Kidney glomerular epithelial cell (primary cell): ENCODE data around the gene PRRC1.

ENCODE experiments used
- DNase-seq: peaks from one replicate; lab custom pipeline; 2025; lab: John Stamatoyannopoulos, UW

Gene PRRC1

DNA sequence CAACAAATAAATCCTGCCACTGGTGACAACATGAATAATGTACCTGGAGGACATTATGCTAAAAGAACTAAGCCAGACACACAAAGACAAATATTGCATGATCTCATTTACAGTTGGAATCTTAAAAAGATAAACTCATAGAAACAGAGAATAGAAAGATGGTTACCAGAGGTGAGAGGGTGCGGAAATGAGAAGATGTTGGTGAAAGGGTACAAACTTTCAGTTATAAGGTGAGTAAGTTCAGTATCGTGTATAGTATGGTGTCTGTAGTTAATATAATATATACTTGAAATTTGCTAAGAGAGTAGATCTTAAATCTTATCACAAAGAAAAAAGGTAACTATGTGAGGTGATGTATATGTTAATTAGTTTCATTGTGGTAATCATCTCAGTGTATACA is 63.3 kb downstream of the PRRC1 start:
- DNase-seq = no peak

DNA sequence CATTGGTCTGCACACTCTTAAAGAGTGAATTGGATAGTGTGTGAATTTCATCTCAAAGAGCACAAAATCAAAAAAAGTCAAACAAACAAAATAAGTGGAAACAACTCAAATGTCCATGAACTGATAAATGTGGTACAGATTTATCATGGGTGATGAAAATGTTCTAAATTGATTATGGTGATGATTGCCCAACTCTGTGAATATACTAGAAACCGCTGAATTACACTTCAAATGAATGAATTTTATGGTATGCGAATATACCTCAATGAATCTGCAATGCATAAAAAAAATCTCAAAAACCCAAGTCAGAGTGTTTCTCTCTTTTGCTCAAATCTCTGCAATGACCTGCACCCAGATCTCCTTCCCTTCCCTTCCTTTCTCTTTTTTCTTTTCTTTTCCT is 64.0 kb downstream of the PRRC1 start:
- no peak for DNase-seq

DNA sequence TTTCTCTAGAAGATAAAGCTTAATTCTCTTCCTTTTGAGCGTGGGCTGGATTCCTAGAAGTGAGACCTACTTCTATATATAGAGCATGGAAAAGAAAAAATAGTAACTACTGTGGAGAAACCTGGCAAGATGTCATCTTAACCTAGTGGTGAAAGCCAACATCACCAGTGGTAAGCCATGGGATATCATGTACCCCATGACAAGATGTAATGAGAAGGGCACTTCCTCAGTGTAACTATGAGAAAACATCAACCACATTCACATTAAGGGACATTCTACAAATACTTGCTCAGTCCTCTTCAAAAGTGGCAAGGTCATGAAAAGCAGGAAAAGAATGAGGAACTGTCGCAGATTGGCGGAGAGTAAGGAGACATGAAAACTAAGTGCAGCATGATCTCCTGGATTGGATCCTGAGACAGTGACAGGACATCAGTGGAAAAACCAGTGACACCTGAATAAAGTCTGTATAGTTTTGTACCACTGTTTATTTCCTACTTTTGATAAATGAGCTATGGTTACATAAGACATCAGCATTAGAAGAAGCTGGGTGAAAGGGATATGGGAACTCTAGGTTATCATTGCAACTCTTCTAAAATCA is 65.4 kb downstream of the PRRC1 start:
- no peak for DNase-seq

DNA sequence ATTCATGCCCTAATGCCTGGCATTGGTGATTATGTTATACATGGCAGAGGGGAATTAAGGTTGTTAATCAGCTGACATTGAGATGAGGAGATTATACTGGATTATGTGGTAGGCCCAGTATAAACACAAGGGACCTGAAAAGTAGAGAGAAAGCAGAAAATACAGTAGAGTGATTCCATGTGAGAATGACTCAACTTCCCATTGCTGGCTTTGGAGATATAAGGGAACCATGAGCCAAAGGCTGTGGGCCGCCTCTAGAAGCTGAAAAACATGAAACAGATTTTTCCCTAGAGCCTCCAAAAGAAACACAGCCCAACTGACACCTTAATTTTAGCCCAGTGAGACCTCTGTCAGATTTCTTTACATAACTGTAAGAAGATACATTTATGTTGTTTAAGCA is 66.4 kb downstream of the PRRC1 start:
- no peak for DNase-seq

DNA sequence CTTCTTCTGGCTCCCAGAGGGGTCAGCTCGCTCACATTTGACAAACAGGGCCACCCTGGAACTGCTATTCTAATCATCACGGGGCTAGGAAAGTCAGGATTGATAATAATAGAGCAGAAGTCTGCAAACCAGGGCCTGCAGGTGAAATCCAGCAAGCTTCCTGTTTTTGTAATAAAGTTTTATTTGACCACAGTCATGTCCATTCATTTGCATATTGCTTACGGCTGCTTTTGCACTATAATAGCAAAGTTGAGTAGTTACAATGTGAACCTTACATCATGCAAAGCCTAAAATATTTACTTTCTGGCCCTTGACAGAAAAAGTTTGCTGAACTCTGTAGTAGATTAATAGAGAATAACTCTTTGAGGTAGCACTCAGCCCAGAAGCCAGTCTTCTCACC is 68.2 kb downstream of the PRRC1 start:
- no peak for DNase-seq

DNA sequence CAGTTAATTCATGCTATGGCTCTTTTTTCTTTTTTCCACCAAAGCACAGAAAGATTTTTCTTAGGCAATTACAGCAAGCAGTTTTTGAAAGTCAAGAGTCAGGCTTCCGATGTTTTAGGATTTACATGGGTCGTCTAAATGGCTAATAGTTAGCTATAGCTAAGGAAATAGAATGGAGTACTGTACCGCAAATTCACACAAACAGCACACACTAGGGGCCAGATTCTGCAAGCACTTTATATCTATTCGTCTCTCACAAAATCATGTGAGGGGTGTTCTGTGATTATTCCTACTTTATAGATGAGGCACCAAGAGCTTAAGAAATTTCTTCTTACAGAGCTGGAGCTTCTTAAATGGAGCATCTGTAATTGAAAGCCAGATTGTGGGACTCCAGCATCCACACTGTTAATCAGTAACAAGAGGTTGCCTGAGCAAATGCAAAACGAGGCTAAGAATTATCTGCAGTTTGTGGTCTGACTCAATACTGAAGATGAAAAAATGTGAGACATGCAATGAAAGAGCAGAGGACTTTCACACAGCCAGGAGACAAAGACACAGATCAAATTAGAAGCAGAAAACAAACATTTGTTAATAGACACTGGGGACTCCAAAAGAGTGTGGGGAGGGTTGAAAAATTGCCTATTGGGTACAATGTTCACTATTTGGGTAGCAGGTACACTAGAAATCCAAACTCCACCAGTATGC is 68.8 kb downstream of the PRRC1 start:
- DNase-seq = peak; percentile 86

DNA sequence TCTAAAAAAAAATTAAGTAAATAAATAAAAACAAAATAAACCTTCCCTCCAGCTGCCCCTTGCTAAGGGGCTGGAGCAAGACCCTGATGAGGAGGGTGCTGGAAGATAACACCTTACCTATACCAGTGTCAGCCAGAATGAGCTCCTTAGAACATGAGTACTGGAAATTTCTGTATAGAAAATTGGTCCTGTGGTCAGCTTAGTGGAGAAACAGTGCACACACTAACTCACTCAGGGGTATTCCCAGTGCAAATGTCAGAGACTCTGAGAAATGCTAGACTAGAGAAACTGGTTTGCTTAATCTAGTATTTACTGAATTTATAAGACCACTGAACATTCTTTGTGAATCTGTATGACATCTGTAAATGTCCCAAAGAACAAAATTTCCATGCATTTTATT is 69.4 kb downstream of the PRRC1 start:
- no peak for DNase-seq

DNA sequence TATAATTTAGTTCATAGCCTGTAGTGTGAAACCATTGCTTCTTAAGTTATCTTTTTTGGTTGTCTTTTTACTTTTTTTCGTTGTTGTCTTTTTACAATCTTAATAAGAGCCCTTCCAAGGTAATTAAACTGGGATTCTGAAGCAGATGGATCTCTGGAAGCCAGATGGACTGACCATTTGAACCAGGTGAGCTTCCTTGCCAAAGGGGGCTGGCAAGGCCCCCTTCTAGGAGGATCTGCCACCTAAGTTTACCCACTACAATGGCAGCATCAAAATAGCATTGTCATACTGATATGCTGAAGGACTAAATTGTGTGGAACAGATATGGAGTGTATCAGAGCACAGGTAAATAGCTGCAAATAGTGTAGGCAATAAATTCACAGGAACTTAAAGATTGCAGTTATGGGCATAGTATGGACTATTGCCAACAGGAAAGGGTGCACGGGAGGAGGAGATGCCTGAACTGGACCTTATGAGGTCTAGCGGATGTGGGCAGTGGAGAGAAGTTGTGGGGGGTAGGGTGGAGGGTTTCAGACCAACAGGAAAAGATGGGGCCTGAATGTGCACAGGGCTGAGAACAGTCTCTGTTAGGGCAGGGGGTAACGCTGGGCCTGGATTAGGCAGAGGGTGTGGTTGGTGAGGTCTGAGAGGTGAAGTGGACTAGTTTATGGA is 69.9 kb downstream of the PRRC1 start:
- DNase-seq = no peak

DNA sequence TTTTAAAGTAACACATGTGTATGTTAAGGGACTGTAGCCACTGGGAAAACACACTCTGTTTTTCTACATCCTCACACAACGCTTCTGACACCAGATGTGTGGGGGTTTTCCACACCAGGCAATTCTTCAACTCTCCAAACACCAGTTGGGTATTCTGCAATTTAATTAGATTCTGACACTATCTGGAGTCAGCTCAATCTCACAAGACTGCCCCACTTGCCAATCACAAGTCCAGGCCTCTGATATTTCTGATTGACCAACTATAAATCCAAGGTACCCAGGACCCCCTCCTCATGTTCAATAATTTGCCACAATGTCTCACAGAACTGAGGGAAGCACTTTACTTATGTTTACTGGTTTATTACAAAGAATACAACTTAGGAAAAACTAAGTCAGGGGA is 70.9 kb downstream of the PRRC1 start:
- no peak for DNase-seq

DNA sequence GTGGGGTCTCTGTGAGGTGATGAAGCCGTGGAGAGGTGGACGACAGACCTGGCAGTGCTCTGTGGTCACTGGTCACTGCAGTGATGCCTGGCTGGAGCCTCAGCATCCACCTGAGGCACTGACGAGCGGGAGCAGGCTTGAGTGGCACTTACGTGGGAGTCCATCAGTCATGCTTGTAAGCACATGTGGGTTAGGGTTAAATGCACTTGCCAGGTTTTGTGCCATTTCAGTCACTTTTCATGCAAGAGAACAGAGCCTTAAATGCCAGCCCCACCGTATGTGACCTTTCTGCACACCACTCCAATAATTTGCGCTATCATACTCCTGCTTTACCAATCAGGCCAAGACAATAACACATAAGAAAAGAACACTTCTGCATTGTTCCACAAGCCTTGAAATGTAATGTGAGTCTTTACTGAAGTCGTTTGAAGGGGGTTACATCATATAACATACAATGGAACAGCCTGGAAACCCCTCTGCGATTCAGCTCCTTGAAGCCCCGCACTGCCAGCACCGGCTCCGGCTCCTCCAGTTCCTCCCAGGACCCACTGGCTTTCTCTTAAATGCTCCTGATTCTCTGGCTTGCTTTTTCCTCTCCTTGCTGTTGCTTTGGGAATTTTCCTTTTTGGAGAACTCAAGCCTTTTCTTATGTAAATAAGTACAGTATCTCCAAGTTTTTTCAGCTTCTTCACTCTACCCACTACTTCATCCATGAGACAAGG is 72.0 kb downstream of the PRRC1 start:
- DNase-seq = no peak

DNA sequence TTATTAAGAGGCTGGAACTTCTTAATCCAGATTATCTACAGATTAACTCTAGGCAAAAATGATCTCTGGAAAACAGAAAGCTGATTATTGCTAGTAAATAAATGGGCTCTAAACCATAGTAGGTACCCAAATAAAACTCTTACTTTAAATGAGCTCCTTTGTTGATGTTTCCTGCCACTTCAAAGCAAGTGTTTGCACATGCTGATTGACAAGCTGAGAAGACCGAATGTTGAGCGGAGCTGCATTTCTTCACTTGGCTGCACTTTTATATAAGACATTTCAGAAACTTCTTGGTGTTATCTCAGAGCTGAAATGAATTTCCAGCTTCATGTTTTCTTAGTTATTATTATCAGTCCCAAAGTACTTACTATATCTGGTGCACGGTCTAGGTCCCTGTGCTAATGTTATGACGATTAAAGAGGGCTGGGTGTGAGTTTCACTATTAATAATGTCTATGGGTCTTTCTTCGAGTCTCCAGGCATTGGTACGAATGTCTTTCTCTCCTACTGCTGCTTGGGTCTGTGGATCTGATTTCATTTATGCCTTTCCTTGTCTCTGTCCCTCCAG is 72.8 kb downstream of the PRRC1 start:
- no peak for DNase-seq

DNA sequence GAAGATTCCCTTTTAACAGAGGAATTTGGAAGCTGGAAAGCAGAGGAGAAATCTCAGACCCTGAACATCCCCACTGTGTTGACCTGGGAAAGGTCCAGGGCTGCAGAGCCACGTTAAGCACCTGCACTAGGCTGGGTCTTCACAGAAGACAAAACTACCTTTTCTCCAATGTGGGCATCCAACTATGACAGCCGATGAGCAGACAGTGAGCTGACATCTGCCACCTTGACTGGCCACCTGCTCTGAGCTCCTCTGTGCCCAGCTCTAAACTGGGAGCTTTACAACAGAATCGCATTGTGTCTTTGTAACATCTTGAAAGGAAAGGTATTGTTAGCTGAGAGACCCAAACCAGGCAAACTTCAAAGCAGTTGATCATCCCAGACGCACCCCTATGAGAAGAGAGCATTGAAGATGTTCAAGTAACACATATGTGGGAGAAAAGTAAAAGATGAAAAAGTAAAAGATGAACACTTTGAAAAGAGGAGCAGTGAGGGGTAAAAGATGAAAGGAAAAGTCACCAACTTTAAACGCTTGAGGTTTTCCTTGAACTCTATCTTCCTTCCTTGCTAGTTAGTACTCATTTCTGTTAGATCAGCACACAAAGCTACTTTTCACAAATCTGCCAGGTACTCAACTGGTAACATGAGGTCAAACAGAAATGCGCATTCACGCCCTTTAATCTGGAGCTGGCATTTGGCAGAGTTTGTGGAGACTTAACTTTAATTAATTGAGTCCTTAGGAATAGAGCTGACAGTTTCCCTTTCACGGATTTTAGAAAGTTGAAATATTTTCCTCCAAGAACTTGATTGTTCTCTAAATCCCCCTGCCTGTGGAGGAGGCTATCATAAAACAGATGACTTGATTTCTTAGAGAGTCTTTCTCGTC is 78.3 kb downstream of the PRRC1 start:
- no peak for DNase-seq

DNA sequence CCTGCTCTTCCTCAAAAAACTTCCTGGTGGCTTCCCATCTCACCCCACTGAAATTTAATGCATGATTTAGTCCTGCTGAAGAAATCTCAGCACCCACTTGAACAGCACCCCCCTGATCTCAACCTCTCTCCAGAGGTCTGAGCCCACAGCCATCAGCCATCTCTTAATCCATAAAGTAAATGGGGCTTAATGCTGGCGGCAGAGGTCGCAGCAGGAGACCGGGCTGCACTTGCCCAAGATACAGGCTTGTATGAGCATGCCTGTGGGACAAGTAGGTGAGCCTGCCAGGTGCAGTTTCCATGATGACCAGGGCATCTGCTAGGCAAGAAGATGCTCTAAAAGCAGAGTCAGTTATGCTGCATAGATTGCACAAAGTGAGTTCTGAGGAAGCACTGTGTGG is 79.1 kb downstream of the PRRC1 start:
- DNase-seq = no peak

DNA sequence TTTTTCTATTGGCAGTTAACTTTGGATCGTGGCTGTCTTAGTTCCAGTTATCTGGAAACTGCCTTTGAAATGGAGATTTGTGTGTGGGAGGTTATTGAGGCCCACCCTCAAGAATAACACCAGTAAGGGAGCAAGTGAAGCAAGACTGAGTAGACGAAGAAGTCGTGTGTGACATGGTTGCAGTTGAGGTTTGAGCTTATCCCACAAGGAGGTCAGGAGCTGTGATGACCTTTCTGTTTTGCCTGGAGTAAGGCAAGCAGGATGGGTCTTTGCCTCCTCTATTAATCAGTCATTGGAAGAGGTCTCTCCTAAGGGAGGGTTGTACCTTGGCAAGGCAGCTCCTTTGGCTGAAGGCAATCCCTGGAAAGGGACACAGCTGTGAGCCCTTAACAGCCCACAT is 81.9 kb downstream of the PRRC1 start:
- DNase-seq = peak; percentile 67

DNA sequence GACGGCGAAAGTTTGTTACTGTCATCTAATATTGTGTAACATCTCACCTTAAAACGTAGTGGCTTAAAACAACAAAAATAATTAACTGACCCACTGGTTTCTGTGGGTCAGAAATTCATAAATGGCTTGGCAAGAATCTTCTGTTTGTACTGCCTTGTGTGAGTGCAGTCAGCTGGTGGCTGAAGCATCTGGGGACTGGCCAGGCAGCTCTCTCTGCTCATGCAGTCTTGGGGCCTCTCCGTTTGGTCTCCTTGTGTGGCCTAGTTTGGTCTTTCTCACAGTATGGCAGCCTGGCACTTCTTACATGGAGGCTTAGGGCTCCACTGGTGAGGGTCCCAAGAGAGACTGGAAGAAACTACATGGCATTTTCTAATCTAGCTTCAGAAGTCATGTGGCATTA is 82.4 kb downstream of the PRRC1 start:
- DNase-seq = no peak

DNA sequence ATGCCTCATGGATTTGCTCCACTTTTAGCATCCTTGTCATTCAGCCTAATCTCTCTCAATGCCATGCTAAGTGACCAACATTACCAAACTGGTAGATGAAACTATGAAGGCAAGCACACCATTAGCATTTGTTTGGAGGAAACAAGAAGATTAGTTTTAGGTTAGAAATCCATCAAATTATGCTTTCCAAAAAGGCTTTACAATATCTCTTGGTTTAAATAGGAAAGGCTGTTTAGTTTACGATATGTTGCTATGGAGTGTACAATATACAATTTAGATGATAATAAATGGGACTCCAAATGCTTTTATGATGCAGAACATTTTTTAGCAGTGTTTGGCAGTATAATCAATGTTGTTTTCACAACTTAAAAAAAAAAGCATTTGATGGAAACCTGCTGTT is 83.7 kb downstream of the PRRC1 start:
- no peak for DNase-seq

DNA sequence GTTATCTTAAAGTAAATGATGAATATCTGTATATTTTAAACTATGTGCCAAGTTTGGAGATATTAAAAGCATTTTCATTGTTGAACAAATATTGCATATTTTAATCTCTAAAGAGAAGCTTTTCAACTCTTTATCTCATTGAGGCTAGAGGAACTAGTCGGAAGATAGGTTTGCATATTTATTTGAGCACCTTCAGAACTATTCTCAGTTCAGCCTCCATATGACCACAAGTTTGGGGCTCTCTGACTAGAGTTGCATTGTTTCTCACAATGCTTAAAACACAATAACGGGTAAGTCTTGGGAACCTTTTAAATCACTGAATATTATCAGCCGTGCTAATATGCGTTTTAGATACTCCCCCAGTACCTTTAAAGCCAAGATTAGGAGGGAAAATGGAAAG is 84.2 kb downstream of the PRRC1 start:
- no peak for DNase-seq

DNA sequence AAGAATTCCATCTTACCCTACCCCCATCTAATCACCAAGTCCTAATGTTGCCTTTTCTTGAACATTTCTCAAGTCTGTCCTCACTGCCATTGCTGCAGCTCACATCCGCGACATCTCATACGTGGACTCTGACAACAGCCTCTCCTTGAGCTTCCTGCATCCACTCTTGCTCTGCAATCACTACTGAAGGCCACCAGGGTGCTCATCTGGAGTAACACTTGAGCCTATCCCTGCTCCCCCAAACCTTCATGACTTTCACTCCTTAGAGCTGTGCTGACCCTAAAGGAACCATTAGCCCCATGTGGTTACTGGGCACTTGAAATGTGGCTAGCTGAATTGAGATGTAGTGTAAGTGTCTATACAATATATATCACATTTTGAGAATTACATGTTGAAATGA is 85.0 kb downstream of the PRRC1 start:
- DNase-seq = no peak

DNA sequence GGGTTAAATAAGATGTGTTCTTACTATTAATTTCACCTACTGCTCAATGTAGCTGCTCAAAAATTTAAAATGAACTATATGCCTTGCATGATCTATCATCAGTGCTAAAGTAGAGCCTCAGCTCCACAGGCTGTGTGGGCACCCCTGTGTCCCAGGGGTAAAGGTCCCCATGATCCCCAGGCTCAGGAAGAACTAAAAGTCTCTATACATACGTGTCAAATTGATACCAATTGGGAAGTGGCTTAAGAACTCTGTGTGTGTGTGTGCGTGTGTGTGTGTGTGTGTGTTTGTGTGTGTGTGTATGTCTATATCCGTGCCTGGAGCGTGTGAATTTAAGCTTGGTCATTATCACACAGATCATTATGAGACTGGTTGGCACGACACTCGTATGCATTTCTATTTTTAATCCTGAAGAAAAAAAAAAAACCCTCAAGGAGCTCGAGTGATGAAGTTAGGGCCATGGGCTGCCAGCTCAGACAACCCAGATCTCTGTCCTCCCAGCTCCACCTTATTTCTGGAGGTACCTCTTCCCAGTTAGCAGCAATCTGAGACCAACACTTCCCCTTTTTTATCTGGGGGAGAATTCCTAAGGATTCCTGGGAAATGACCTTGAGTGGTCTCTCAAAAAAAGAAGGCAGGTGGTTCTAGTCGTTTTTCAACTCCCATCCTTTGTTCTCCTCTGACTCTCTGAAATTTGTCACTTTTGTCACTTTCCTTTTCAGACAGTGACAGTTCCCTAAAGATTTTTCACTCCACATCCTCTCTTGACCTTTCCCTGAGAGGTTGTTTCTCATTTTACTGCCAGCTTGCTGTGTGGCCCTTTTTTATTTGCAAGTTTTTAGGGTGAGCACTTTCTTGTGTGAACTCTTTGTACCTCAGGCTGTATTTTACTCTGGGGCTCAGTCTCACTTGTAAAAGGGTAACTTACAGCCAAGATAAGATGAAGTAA is 85.7 kb downstream of the PRRC1 start:
- DNase-seq = no peak
